ENCODE data around the gene SDHB.

- no peak for TF ChIP-seq CTCF (IDR thresholded peaks at IDR 0.05; ENCODE audit: low read length)
- TF ChIP-seq EZH2 (IDR thresholded peaks at IDR 0.05; ENCODE audit: borderline replicate concordance, low read length), result no peak
Measured at GRCh38 chr1:17016317-17016661, 37.5 kb downstream of the SDHB start.
